Muscle of arm (tissue), 12 donors: Measurements from ENCODE around the gene RERE. TPM values are rescaled to one million over a fixed set of nuclear protein-coding genes. Genes with fewer than 3 reads are reported as not detected.
A peak's percentile ranks its signal among the peaks of the same experiment; 100 is the strongest.
"Not testable (repeated sequence)": the region's sequence is repeated elsewhere in the genome, so short reads cannot be mapped to it uniquely, and the experiment has no call there.

Experiments
- DNase-seq: peaks from one replicate; pipeline ENCODE4 v3.0.0-alpha.2; 2013
- polyA plus RNA-seq, 12 donors: library from polyadenylated mRNA; unstranded; fragments of 120-200 nt; gene quantifications; one replicate each; pipeline ENCODE4 v1.2.1, GENCODE V29; 2013; ENCODE audit not compliant: insufficient read length in 12 of 12

RERE gene
- polyA plus RNA-seq, 12 donors, result 51.1 to 118 (median 75.5) TPM; not detected in 1

DNA sequence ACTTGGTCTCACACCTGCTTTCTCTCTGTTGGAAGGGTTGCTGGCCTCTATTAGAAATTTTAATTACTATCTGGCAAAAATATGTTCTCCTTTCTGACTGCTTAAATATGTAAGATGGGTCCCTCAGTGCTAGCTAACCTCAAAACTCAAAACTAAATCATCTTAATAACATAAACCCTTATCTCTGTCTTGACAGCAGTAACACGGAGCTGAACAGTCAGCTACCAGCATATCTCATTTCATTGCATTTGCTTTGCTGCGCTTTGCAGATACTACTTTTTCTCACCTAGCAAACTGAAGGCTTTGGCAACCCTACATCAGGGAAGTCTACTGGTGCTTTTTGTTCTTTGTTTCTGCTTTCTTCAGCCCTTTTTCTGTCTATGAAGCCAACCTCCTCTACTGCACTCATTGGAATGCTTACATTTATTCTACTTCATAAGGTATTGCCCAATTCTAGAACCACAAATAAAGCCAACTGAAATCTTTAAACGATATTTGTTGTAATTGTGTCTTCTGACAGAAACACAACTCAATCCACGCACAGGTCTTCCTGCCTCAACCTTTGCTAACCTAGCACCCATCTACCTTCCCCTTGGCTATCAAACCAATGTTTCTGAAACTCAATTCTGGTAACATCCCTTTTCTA is 95.6 kb downstream of the RERE start:
- no peak for DNase-seq

DNA sequence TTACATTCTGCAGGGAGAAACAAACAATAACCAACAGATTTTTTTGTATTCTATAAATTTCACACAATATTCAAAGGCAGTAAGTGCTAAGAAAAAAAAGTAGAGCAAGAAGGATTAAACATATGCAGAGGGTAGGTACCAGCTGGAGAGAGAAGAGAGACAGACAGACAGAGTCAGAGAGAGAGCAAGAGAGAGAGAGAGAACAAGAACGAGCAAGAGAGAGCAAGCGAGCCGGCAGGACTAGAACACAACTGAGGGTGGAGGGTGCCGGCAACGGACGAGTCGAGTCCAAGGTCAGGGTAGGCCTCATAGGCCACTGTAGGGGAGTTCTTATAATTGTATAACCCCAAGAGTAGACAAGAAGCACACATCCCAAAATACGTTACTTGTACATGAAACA is 97.1 kb downstream of the RERE start:
- no peak for DNase-seq

DNA sequence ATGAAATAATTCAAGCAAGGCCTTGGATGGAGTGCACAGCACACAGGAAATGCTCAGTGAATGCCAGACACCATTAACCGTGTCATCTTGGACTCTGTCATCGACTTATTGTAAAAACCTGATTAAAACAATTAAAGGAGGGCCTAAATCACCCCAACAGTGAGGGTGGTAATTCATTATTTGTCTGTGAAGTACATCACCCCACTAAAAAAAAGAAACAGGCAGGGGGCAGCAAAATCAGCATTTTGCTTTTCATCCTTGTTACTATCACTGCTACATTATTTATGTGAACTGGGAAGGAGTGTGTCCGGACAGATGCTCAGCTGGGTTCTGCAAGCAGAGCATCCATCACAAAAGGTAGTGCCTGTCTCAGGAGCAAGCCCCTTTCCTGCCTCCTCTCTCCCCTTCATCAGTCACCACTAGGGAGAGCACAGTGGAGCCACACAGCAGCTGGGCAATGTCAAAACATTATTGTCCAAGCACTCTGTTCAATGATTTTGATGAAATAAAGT is 98.5 kb downstream of the RERE start:
- no peak for DNase-seq

DNA sequence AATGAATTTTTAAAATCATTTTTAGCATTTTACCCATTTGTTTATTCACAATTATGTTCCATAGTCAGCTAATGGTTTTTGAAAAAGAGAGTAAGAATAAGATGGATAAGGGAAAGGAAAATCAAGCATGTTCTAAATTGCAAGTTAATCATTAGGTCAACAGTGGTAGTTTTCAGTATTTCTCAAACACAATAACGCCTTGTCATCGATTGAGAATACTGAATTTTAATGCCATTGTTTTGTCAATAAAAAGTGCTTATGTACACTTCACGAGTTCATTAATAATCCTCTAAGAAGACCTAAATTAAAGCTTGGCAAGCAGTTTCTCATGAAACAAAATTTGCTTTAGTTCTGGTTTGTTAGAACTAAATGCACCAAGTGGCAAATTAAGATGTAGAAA is 100.3 kb downstream of the RERE start:
- DNase-seq, result no peak

DNA sequence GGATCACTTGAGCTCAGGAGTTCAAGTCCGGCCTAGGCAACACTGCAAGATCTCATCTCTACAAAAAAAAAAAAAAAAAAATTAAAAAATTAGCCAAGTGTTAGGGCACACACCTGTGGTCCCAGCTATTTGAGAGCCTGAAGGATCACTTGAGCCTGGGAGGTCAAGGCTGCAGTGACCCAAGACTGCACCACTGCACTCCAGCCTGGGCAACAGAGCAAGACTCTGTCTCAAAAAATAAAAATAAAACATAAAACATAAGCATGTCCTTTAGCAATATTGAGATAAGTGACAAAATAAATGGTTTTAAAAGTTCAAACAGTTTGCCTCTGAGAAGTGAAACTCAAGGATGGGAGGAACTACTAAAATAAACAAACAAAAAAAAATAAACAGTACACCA is 101.2 kb downstream of the RERE start:
- no peak for DNase-seq

DNA sequence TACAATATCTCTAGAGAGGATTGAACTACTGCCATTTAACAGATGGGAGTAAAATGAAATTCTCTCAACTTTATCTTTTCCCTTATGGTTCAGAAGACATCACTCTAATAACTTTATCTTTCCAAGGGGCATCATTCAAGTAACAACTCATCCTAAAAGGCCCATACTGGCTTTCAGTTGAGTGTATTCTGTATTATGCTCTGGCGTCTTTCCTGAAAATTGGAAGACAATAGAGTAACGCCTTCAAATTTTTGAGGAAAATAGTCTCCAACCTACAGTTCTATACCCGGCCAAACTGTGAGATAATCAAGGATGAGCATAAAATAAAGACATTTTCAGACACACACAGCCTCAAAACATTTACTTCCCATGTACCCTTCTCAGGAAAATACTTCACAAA is 103.3 kb downstream of the RERE start:
- no peak for DNase-seq

DNA sequence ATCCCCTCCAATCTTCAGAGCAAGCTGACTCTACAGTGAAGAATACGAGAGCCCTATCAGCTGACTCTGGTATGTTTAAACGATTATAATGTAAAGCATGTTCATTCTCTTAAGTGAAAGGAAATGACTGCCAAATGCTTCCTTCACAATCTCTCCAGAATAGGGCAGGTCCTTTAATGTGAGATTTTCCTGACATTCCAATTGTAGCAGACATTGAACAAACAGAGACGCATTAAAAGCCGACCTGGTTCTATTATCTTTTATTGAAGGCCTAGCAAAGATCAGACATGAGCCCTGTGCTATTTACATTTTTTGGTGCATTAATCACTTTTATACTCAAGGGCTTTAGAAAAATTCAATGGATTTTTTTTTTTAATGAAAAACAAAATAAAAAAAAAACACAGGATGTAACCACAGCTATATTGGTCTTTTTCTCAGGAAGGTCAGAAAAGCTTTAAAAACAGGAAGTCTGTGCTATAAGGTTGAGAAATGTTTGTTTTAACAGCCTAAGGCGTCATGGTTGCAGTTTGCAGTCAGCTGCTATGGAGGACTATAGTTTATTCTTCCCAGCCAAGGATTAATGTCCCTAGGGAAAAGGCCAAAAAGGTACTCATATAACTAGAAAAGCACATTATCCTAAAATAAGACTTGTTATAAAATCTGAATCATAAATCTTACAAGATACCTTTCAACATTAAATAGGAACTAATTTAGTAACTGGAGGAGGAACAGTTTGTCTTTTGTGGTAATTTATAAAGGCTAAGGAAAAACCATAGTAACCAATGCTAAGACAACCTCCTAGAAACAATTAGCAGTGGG is 104.8 kb downstream of the RERE start:
- peak; percentile 75 for DNase-seq

DNA sequence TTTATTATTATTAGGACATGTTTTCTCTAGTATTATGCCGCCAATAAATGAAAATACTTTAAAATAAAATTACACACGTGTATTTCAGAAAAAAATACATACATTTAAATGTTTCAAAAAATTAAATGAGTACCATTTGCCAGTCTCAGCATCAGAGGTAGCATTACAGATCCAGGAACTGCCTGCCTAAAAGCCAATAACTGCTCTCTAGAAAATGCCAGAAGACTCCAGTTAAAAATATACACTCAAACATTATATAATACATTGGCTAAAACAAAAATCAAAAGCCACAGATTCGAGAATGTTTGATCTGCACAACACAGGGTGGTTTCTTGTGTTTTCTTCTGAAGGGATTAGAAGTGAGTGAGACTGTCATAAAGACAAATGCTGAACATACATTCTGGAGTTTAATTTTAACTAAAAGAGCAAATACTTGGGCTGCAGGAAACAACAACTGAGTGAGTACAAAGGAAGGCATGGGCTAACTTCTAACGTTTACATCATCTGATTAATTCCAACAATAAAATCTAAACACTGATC is 105.5 kb downstream of the RERE start:
- peak; percentile 28 for DNase-seq

DNA sequence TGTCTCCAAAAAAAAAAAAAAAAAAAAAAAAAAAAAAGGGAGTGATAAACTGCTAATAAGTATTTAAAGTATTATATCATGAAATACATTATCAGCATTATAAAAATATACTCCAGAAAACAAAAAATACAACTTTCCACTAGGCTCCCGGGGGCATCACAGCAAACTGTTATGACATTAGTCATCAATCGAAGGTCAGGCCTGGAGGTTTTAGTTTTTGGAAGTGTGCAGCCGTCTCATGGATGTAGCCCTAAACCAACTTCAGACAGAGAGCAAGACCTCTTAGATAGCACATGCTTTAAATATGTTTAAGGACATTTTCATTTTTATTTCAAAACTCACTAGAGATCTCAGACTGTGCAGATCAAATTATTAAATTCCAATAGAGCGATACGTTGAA is 106.3 kb downstream of the RERE start:
- no peak for DNase-seq

DNA sequence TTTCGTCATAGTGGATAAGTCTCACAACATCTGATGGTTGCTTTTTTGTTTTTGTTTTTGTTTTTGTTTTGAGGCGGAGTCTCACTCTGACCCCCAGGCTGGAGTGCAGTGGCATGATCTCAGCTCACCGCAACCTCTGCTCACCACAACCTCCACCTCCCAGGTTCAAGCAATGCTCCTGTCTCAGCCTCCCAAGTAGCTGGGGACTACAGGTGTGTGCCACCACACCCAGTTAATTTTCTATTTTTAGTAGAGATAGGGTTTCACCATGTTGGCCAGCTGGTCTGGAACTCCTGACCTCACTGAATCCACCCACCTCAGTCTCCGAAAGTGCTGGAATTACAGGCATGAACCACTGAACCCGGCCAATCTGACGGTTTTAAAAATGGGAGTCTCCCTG is 109.2 kb downstream of the RERE start:
- no peak for DNase-seq

DNA sequence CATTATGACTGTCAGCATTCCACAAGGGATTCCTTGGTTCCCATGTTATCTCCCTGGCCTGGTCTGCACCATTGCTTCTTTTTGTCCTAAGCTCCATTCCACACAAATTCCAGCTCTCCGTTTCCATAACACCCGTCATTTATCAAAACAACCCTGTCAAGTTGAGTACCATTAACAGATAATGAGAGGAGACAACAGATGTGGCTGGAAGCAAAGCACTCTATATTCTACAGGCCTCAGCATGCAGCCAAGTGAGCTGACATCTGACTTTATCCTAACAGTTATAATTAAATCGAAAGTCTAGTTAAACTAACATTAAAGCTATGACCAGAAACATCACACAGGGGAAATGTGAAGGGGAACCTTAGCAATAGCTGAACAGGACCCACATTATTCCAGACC is 110.4 kb downstream of the RERE start:
- DNase-seq, result no peak

DNA sequence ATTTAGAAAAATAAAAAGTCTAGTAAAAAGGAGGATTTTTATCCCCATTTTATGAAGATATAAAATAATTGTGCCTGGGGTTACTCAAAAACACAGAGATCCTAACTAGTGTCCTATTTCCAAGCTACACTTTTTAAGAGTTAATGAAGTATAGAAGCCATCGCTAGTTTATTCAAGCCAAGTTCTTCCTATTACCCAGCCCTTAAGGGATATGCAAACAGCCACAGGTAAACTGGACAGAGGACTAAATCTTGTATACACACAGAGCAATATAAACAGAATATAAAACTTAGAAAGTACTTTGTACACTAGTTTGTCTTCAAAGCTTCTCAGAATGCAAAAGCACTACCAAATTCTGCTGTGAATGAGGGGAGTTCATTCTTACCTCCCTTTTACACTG is 111.1 kb downstream of the RERE start:
- no peak for DNase-seq

DNA sequence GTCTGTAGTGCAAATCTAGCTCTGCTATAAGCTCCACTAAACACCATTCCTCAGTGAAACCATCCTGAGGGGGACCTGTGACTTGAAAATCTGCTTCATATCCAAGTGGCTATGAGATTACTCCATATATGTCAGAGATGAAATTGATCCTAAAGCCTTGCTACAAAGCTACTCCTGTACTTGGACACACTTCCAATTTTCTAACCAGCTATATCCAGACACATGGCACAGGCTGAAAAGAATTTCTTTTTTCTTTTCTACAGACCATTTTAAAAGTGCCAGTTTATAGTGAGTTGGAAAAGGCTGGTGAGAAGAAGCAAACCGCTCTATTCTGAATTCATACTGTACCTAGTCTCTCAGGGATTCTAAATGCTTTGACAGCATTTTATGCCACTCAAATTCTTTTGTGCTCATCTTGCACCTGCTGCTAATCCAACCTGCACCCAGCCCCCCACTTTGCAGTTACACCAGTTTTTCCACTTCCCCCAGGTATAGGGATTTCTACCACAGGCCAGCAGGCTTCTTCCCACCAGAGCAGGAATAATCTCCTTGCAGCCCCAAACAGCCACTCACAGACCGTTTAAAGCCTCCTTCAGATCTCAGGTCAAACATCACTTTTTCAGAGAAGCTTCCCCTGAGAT is 112.5 kb downstream of the RERE start:
- DNase-seq, result no peak

DNA sequence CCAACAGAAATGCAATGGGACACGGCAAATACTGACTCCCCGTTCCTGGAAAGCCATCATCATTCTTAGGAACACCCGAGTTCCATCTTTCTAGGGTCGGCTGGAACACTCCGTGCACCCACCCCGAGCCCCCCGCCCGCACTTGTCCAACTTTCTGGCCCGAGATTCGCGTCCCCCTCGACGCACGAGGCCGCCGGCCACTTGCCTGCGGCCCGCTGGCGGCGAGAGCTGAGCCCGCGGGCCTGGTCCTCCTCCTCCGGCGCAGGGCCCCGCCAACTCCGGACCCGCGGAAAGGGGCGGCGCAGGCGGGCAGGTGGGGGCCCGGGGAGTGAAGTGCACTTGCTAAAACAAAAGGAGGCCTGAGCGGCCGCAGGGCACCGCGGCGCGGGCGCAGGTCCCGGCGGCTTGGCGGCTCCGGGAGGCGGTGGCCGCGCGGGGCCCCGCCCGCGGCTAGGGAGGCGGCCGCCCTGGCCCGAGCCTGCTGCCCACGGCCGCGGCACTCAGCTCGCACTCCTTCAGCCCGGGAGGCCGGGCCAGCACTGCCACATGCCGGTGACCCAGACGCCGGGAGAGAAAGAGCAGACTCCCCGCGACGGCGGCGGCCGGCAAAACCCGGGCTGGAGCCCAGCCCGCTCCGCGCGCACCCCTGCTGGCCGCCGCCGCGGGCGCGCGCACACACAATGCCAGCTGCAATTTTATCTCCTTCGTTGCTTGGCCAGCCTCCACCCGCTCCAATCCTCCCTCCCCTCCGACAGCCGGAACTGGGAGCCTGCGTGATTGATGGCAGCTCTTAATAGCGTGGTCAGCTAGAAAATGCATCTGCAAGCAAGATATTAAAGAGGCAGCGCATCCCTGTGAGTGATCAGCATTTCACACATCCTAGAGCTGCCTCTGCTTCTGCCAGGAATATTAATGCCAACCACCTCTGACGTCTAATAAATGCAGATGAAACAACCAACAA is 114.3 kb downstream of the RERE start:
- peak; percentile 86 for DNase-seq

DNA sequence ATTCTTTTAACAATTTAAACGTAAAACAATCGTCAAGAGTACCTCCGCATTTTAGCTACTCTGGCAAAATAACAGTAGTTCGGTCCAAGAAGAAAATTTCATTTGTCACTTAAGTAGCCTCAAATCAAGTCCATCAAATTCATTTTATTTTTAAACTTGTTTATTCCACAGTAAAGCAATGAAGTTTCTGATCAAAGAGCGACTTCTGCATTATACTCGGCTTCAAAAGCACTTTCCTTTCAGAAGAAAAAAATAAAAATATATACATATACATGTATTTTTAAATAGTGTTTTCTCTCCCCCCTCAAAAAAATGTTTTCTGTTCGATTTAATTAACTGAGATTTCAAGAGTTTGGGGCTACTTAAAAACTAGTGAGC is 115.0 kb downstream of the RERE start:
- no peak for DNase-seq

DNA sequence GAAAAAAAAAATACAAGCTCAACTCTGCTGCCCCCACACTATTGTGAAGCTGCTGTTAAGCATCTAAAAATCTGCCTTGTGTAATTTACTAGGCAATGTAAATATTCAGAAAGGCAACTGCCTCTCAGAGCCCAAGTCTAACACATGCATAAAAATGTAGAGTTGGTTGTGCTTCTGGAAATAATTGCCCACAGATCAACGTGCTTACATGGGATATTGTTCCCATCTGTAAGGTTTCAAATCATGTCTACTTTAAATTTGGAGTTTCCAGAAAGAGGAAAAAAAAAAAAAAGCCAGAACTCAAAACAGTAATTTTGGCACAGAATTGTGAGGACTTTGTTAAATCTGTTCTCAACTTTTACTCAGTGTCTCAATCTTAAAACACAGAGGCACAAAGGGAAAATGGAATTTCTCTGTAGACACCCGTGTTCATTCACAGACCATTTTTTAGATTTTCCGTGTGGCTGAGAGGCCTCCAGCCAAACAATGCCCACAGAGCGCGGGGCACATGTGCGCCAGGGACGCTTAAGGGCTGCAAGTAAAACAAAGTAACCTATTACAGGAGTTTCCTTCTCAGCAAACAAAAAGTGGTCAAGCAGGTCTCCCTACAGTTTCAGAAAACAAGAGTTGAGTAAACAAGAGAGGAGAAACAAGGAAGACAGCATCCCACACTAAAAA is 115.5 kb downstream of the RERE start:
- peak; percentile 45 for DNase-seq

DNA sequence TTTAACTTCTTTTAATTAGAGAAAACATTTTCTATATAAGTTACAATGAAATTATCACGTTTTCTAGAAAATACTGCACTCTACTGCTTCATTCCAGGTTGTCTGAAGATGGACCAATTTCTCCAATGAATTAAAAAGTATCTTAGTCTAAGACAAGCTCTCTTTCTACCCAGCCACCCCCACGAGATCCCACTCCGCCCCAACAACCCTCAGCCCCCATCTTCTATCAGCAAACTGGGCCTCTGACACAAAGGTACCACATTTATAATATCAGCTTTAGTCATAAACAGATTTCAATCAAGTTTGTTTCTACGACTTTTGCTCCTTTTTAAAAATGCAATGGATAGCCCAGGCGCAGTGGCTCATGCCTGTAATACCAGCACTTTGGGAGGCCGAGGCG is 117.8 kb downstream of the RERE start:
- no peak for DNase-seq

DNA sequence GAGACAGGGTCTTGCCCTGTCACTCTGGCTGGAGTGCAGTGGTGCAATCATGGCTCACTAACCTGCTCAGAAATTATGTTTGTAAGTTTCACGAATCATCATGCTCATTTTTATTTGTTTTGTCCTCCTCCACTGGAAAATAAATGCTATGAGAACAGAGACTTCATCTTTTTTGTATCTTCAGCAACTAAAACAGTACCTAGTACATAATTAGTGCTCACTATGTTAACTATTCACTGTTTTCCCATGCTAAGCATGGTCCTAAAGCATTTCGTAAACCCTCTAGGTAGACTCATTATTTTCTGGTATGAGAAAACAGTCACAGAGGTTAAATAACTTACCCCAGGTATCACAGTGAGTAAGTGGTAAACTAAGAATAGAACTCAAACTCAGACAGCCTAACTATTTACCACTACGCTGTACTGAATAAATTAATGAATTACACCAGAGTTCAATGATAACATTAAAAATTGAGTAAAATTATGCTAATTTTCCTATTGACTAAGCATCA is 118.4 kb downstream of the RERE start:
- no peak for DNase-seq

DNA sequence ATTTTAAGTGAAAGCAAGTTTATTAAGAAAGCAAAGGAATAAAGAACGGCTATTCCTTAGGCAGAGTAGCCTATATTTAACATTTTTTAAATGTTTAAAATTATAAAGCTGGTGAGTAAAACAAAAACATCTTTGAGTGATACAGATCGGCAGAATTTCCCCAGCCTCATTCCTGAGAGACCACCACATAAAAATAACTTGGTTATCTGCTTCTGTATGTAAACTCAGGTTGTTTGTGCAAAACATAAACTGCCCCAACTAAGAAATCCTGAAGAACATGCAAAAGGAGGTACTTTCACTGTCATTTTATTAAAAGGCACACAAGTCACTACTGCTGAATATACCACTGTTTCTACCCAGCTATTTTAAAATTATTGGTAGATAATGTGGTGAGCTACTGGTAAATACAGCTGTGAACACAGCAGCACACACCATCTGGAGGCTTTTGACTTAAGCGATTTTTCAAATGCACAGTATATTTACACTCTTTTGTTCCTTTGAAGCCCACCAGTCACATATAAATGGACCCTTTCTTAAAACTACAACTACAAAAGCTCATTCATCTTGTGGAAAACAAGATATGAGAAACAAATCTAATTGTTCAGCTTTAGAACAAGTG is 119.3 kb downstream of the RERE start:
- no peak for DNase-seq

DNA sequence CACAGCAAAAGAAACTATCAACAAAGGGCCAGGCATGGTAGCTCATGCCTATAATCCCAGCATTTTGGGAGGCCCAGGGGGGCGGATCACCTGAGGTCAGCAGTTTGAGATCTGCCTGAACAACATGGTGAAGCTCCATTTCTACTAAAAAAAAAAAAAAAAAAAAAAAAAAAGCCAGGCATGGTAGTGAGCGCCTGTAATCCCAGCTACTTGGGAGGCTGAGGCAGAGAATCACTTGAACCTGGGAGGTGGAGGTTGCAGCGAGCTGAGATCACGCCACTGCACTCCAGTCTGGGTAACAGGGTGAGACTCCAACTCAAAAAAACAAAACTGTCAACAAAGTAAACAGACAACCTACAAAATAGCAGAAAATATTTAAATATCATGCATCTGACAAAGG is 122.0 kb downstream of the RERE start:
- not testable (repeated sequence) for DNase-seq
